Fibroblast of lung (primary cell): ENCODE data around the gene NMU. TPM values are rescaled to one million over a fixed set of nuclear protein-coding genes. Genes with fewer than 3 reads are reported as not detected.

Experiments
- DNase-seq, 2 donors: peaks; one replicate each; pipeline versions ENCODE4 v3.0.0 to v3.0.0-alpha.2; 2010; ENCODE audit warnings: low read depth in 2 of 2
- H2AFZ ChIP-seq: 2 replicates; pipeline ENCODE4 v1.5.1; 2012; ENCODE audit warnings: low read length, control low read depth, inconsistent platforms
- H3K27ac ChIP-seq: 2 replicates; pipeline ENCODE4 v1.5.1; 2011; ENCODE audit warnings: low read length, control low read depth; ENCODE audit not compliant: insufficient read depth
- H3K27me3 ChIP-seq: 2 replicates; pipeline ENCODE4 v1.5.1; 2011; ENCODE audit warnings: mild to moderate bottlenecking, low read length; ENCODE audit not compliant: control insufficient read depth, insufficient read depth
- H3K36me3 ChIP-seq: 2 replicates; pipeline ENCODE4 v1.5.1; 2011; ENCODE audit warnings: low read length; ENCODE audit not compliant: control insufficient read depth, insufficient read depth
- H3K4me1 ChIP-seq: 2 replicates; pipeline ENCODE4 v1.5.1; 2011; ENCODE audit warnings: low read length; ENCODE audit not compliant: control insufficient read depth, insufficient read depth; ENCODE audit errors: extremely low read depth
- H3K4me2 ChIP-seq: 2 replicates; pipeline ENCODE4 v1.5.1; 2011; ENCODE audit warnings: low read length, control low read depth; ENCODE audit not compliant: insufficient read depth; ENCODE audit errors: extremely low read depth
- H3K4me3 ChIP-seq, 4 experiments: fragments of 200-600 bp in 1 of 4; sonication (generic) in 1 of 4; replicated peaks in 1 of 4; 2 replicates each; pipeline ENCODE4 v1.5.1; 2011 to 2016; ENCODE audit warnings: low read length in 4 of 4, low read depth in 3 of 4, mild to moderate bottlenecking in 3 of 4, control low read depth in 2 of 4, inconsistent platforms in 1 of 4, mixed read lengths in 1 of 4; ENCODE audit not compliant: insufficient read depth in 1 of 4; ENCODE audit errors: control extremely low read depth in 1 of 4
- H3K79me2 ChIP-seq: 2 replicates; pipeline ENCODE4 v1.5.1; 2012; ENCODE audit warnings: mild to moderate bottlenecking, low read length, inconsistent platforms; ENCODE audit not compliant: control insufficient read depth, insufficient read depth
- H3K9ac ChIP-seq: 2 replicates; pipeline ENCODE4 v1.5.1; 2011; ENCODE audit warnings: mild to moderate bottlenecking, low read length, control low read depth; ENCODE audit not compliant: insufficient read depth
- H3K9me3 ChIP-seq: 2 replicates; pipeline ENCODE4 v1.5.1; 2012; ENCODE audit warnings: low read depth, low read length; ENCODE audit not compliant: control insufficient read depth, insufficient read depth
- H4K20me1 ChIP-seq: 2 replicates; pipeline ENCODE4 v1.5.1; 2011; ENCODE audit warnings: low read length; ENCODE audit not compliant: control insufficient read depth, insufficient read depth; ENCODE audit errors: extremely low read depth
- EZH2 ChIP-seq: IDR thresholded peaks from 2 replicates; pipeline ENCODE4 v1.5.1; 2012; ENCODE audit warnings: low read length, control low read depth, mild to moderate bottlenecking; ENCODE audit errors: missing control alignments
- polyA plus RNA-seq, 2 donors: library from polyadenylated mRNA; depleted of rRNA in 1 of 2; stranded (reverse) in 1 of 2; unstranded in 1 of 2; fragments of >200 nt; gene quantifications; 2 replicates each; pipeline ENCODE4 v1.2.1, GENCODE V29; 2011 to 2012; ENCODE audit warnings: missing spikeins in 1 of 2
- total RNA-seq: library from RNA; depleted of rRNA; stranded (reverse); fragments of >200 nt; gene quantifications from 2 replicates; pipeline ENCODE4 v1.2.1, GENCODE V29; 2014
- TF ChIP-seq, protein P1 (sequence below), 2 donors: IDR thresholded peaks in 1 of 2; conservative IDR thresholded peaks in 1 of 2; 1 replicate in 1 of 2; 2 replicates in 1 of 2; pipeline ENCODE4 v1.5.1; 2011 to 2012; ENCODE audit warnings: low read length in 2 of 2, control low read depth in 1 of 2, inconsistent platforms in 1 of 2, low read depth in 1 of 2, mild to moderate bottlenecking in 1 of 2

The NMU gene
- total and polyA plus RNA-seq, 2 donors (not counting 1 experiment from before 2014, with no cell fraction given): 0.08 TPM; not detected in 1

GRCh38 chr4:55661398-55662056 is 25.4 kb upstream of the NMU start:
- Histone ChIP-seq H3K4me3 (no peak overlapping the region), H3K27me3 (peaks cover 7% of the 10 kb centered on the region), H3K9me3 (no peaks in the 10 kb centered on the region), H3K27ac (no peak overlapping the region), H3K79me2 (no peaks in the 10 kb centered on the region), H4K20me1 (no peaks in the 10 kb centered on the region), H3K9ac (no peak overlapping the region), H3K4me1 (no peaks in the 10 kb centered on the region), H3K4me2 (no peak overlapping the region), H3K36me3 (no peaks in the 10 kb centered on the region), H2AFZ (no peak overlapping the region)
- TF ChIP-seq, protein P1, sequence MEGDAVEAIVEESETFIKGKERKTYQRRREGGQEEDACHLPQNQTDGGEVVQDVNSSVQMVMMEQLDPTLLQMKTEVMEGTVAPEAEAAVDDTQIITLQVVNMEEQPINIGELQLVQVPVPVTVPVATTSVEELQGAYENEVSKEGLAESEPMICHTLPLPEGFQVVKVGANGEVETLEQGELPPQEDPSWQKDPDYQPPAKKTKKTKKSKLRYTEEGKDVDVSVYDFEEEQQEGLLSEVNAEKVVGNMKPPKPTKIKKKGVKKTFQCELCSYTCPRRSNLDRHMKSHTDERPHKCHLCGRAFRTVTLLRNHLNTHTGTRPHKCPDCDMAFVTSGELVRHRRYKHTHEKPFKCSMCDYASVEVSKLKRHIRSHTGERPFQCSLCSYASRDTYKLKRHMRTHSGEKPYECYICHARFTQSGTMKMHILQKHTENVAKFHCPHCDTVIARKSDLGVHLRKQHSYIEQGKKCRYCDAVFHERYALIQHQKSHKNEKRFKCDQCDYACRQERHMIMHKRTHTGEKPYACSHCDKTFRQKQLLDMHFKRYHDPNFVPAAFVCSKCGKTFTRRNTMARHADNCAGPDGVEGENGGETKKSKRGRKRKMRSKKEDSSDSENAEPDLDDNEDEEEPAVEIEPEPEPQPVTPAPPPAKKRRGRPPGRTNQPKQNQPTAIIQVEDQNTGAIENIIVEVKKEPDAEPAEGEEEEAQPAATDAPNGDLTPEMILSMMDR (conservative IDR thresholded peaks at IDR 0.05 in 1 of 2, IDR thresholded peaks at IDR 0.05 in 1 of 2; ENCODE audit: low read depth in 1 of 2, low read length in 2 of 2): no peak
- no peak for TF ChIP-seq EZH2
- DNase-seq: no peak

- H3K4me2 ChIP-seq: no peak overlapping the region
- H4K20me1 ChIP-seq: no peaks in the 10 kb centered on the region
- H3K9me3 ChIP-seq: no peaks in the 10 kb centered on the region
- no peak overlapping the region for H2AFZ ChIP-seq
- no peaks in the 10 kb centered on the region for H3K79me2 ChIP-seq
- no peak overlapping the region for H3K9ac ChIP-seq
- DNase-seq: no peak
- H3K27ac ChIP-seq: no peak overlapping the region
- no peaks in the 10 kb centered on the region for H3K36me3 ChIP-seq
- no peaks in the 10 kb centered on the region for H3K4me1 ChIP-seq
- TF ChIP-seq EZH2: no peak
- TF ChIP-seq, protein P1 (conservative IDR thresholded peaks at IDR 0.05 in 1 of 2, IDR thresholded peaks at IDR 0.05 in 1 of 2; ENCODE audit: low read depth in 1 of 2, low read length in 2 of 2): no peak
- H3K4me3 ChIP-seq: no peak overlapping the region
- H3K27me3 ChIP-seq: peaks cover 3% of the 10 kb centered on the region
Measured at GRCh38 chr4:55658657-55659056, 22.6 kb upstream of the NMU start.

GRCh38 chr4:55654131-55654530 is 18.0 kb upstream of the NMU start:
- H4K20me1 ChIP-seq: no peaks in the 10 kb centered on the region
- H3K36me3 ChIP-seq: no peaks in the 10 kb centered on the region
- no peaks in the 10 kb centered on the region for H3K79me2 ChIP-seq
- no peak for DNase-seq
- no peak overlapping the region for H3K4me3 ChIP-seq
- peaks cover 3% of the 10 kb centered on the region for H3K27me3 ChIP-seq
- H3K9ac ChIP-seq: no peak overlapping the region
- no peak overlapping the region for H3K27ac ChIP-seq
- no peaks in the 10 kb centered on the region for H3K4me1 ChIP-seq
- H3K9me3 ChIP-seq: no peaks in the 10 kb centered on the region
- H2AFZ ChIP-seq: no peak overlapping the region
- TF ChIP-seq, protein P1 (conservative IDR thresholded peaks at IDR 0.05 in 1 of 2, IDR thresholded peaks at IDR 0.05 in 1 of 2; ENCODE audit: low read depth in 1 of 2, low read length in 2 of 2): no peak
- TF ChIP-seq EZH2: no peak
- no peak overlapping the region for H3K4me2 ChIP-seq
